ENCODE data around the gene SLC12A6.

DNA sequence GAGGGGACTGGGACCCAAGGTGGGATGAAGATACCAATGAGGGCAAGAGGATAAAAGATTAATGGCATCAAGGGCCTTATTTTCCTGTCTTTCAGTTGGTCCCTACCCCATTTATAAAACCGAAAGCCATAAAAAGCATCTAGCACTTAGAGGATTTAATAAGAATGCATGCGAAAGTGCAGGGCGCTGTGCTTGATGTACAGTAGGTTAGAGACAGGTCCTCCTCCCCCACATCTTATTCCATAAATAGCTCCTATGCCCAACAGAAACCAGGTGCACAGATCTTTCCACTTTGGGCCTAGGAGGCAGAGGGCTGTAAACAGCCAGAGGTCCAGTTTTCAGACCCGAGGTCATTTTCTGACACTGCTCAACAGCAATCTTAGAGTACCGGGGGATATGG lies 28.3 kb upstream of the SLC12A6 start:
- TF ChIP-seq, protein P1, sequence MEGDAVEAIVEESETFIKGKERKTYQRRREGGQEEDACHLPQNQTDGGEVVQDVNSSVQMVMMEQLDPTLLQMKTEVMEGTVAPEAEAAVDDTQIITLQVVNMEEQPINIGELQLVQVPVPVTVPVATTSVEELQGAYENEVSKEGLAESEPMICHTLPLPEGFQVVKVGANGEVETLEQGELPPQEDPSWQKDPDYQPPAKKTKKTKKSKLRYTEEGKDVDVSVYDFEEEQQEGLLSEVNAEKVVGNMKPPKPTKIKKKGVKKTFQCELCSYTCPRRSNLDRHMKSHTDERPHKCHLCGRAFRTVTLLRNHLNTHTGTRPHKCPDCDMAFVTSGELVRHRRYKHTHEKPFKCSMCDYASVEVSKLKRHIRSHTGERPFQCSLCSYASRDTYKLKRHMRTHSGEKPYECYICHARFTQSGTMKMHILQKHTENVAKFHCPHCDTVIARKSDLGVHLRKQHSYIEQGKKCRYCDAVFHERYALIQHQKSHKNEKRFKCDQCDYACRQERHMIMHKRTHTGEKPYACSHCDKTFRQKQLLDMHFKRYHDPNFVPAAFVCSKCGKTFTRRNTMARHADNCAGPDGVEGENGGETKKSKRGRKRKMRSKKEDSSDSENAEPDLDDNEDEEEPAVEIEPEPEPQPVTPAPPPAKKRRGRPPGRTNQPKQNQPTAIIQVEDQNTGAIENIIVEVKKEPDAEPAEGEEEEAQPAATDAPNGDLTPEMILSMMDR (IDR thresholded peaks at IDR 0.05), result no peak
- TF ChIP-seq, protein P2, sequence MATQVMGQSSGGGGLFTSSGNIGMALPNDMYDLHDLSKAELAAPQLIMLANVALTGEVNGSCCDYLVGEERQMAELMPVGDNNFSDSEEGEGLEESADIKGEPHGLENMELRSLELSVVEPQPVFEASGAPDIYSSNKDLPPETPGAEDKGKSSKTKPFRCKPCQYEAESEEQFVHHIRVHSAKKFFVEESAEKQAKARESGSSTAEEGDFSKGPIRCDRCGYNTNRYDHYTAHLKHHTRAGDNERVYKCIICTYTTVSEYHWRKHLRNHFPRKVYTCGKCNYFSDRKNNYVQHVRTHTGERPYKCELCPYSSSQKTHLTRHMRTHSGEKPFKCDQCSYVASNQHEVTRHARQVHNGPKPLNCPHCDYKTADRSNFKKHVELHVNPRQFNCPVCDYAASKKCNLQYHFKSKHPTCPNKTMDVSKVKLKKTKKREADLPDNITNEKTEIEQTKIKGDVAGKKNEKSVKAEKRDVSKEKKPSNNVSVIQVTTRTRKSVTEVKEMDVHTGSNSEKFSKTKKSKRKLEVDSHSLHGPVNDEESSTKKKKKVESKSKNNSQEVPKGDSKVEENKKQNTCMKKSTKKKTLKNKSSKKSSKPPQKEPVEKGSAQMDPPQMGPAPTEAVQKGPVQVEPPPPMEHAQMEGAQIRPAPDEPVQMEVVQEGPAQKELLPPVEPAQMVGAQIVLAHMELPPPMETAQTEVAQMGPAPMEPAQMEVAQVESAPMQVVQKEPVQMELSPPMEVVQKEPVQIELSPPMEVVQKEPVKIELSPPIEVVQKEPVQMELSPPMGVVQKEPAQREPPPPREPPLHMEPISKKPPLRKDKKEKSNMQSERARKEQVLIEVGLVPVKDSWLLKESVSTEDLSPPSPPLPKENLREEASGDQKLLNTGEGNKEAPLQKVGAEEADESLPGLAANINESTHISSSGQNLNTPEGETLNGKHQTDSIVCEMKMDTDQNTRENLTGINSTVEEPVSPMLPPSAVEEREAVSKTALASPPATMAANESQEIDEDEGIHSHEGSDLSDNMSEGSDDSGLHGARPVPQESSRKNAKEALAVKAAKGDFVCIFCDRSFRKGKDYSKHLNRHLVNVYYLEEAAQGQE (IDR thresholded peaks at IDR 0.05; ENCODE audit: insufficient read depth in 1 of 2, low read depth in 2 of 2, low read length in 1 of 2), result no peak
- TF ChIP-seq POLR2AphosphoS5 (IDR thresholded peaks at IDR 0.05; ENCODE audit: low read depth, low read length), result no peak

Data from Panc1 (cell line).